Esophagus (tissue), 2 donors: ENCODE data around the gene ACRBP. TPM values are rescaled to one million over a fixed set of nuclear protein-coding genes. Genes with fewer than 3 reads are reported as not detected.
A peak's percentile ranks its signal among the peaks of the same experiment; 100 is the strongest.

ENCODE experiments used
- H3K27ac ChIP-seq, 2 donors: one replicate each; pipeline ENCODE4 v1.5.1; 2013; ENCODE audit warnings: low read depth in 2 of 2, mild to moderate bottlenecking in 2 of 2, inconsistent platforms in 1 of 2, low read length in 1 of 2, moderate library complexity in 1 of 2
- H3K27me3 ChIP-seq, 2 donors: one replicate each; pipeline ENCODE4 v1.6.1; 2013; ENCODE audit warnings: low read length in 2 of 2, control low read depth in 1 of 2, mild to moderate bottlenecking in 1 of 2; ENCODE audit not compliant: insufficient read depth in 2 of 2, control insufficient read depth in 1 of 2
- H3K36me3 ChIP-seq, 2 donors: one replicate each; pipeline ENCODE4 v1.6.1; 2013; ENCODE audit warnings: low read length in 1 of 2; ENCODE audit not compliant: control insufficient read depth in 2 of 2, insufficient read depth in 2 of 2
- H3K4me1 ChIP-seq, 2 donors: one replicate each; pipeline ENCODE4 v1.6.1; 2013; ENCODE audit warnings: low read length in 1 of 2; ENCODE audit not compliant: control insufficient read depth in 2 of 2, insufficient read depth in 2 of 2
- H3K4me3 ChIP-seq, 2 donors: one replicate each; pipeline ENCODE4 v1.5.1; 2013; ENCODE audit warnings: low read length in 2 of 2, mild to moderate bottlenecking in 2 of 2, low read depth in 1 of 2, moderate library complexity in 1 of 2
- H3K9me3 ChIP-seq, 2 donors: one replicate each; pipeline ENCODE4 v1.6.1; 2013; ENCODE audit warnings: mild to moderate bottlenecking in 2 of 2, low read depth in 1 of 2, low read length in 1 of 2, moderate library complexity in 1 of 2; ENCODE audit not compliant: control insufficient read depth in 2 of 2, insufficient read depth in 1 of 2
- WGBS, 2 donors: extraction: QIAGEN DNeasy Blood & Tissue Kit; methylation state at CpG; one replicate each; pipeline ENCODE4 v1.1.7; 2013; 5-methylcytosine and 5-hydroxymethylcytosine counted together
- polyA plus RNA-seq, 2 donors: library from polyadenylated mRNA; stranded (reverse); fragments of 200-250 nt; gene quantifications; one replicate each; pipeline ENCODE4 v1.2.3, GENCODE V29; 2013
- donor health status: healthy with polysubstance abuse.
- donor health status: Bipolar disorder and iron deficiency.

ACRBP gene
- polyA plus RNA-seq, 2 donors = 0.32 to 0.84 TPM

- Histone ChIP-seq H3K27me3 (no peaks in the 10 kb centered on the region), H3K36me3 (no peaks in the 10 kb centered on the region), H3K4me3 (no peak overlapping the region), H3K27ac (peak overlapping the region; percentile 93 to 99), H3K9me3 (no peaks in the 10 kb centered on the region), H3K4me1 (peaks cover 12 to 13% of the 10 kb centered on the region in 2 donors)
- WGBS, 2 donors = 52 to 54% methylated on average over 6 of the region's 6 CpGs
Observed at GRCh38 chr12:6612247-6612646, 35.0 kb downstream of the ACRBP start.

GRCh38 chr12:6608592-6609281, 38.5 kb downstream of the ACRBP start:
- Histone ChIP-seq H3K27ac (peak overlapping the region; percentile 95 to 99), H3K4me1 (peaks cover 13 to 18% of the 10 kb centered on the region in 2 donors), H3K9me3 (no peaks in the 10 kb centered on the region), H3K4me3 (no peak overlapping the region), H3K27me3 (no peaks in the 10 kb centered on the region), H3K36me3 (peaks cover 0 to 8% of the 10 kb centered on the region in 2 donors)
- 49 to 50% methylated on average over 8 of the region's 8 CpGs for WGBS, 2 donors

DNA sequence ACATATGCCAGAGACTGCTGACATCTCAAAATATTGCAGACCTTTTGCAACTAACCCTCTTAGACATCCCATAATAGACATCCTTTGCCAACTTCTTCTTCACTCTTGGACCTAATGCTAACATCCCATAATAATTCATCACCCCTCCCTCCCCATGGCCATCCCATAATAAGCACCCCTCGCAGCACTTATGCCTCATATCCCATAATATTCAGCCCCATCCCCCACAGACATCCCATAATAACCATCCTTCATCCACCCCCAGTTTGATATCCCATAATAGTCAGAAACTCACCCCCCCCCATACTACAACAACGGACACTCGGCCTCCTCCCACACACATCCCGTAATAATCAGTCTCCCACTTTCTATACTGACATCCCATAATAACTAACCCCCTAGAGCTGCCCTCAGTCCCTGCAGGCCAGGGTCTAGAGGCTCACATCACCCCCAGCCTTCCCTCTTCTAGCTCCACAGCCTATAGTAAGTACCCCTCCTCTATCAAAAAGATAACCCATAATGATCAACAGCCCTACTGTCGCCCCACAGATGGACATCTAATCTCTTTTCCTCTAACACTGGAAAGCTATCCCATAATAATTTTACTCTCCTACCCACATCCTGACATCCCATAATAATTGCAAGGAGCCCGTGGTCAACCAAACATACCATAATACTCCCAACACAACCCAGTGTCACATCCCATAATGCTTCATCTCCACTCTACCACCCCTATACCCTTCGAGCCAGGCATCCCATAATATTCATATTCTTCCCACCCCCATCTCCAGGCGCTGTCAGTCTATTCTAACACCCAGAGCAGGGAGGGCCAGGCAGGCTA, 39.3 kb downstream of the ACRBP start:
- Histone ChIP-seq H3K27me3 (no peaks in the 10 kb centered on the region), H3K27ac (peak overlapping the region; percentile 95 to 99), H3K4me3 (no peak overlapping the region), H3K9me3 (no peaks in the 10 kb centered on the region), H3K4me1 (peaks cover 10 to 19% of the 10 kb centered on the region in 2 donors), H3K36me3 (peaks cover 0 to 8% of the 10 kb centered on the region in 2 donors)
- WGBS, 2 donors = 3 to 6% methylated on average over 8 of the region's 8 CpGs

GRCh38 chr12:6606331-6607131, 40.7 kb downstream of the ACRBP start:
- Histone ChIP-seq H3K4me3 (peak overlapping the region; percentile 81 to 93), H3K27me3 (no peaks in the 10 kb centered on the region), H3K9me3 (no peaks in the 10 kb centered on the region), H3K4me1 (peaks cover 5 to 11% of the 10 kb centered on the region in 2 donors), H3K27ac (peak overlapping the region; percentile 95 to 99), H3K36me3 (peaks cover 2 to 14% of the 10 kb centered on the region in 2 donors)
- 1% methylated on average over 48 to 69 of the region's 70 CpGs for WGBS, 2 donors

- H3K9me3 ChIP-seq = no peaks in the 10 kb centered on the region
- 3 to 4% methylated on average over 18 of the region's 18 CpGs for WGBS, 2 donors
- H3K4me1 ChIP-seq = peaks cover 5 to 11% of the 10 kb centered on the region in 2 donors
- peaks cover 10 to 20% of the 10 kb centered on the region in 2 donors for H3K36me3 ChIP-seq
- H3K4me3 ChIP-seq = peak overlapping the region; percentile 81 to 93
- peak overlapping the region; percentile 95 to 99 for H3K27ac ChIP-seq
- no peaks in the 10 kb centered on the region for H3K27me3 ChIP-seq
Observed at GRCh38 chr12:6605421-6606330, 41.6 kb downstream of the ACRBP start.

- peak overlapping the region in 1 of 2 donors; percentile 61 for H3K27ac ChIP-seq
- peaks cover 5 to 11% of the 10 kb centered on the region in 2 donors for H3K4me1 ChIP-seq
- H3K9me3 ChIP-seq = no peaks in the 10 kb centered on the region
- WGBS, 2 donors = 49 to 52% methylated on average over 6 of the region's 6 CpGs
- peak overlapping the region; percentile 19 to 93 for H3K4me3 ChIP-seq
- H3K27me3 ChIP-seq = no peaks in the 10 kb centered on the region
- peaks cover 21 to 30% of the 10 kb centered on the region in 2 donors for H3K36me3 ChIP-seq
Observed at GRCh38 chr12:6604259-6605029, 42.8 kb downstream of the ACRBP start.

GRCh38 chr12:6603095-6603567, 44.1 kb downstream of the ACRBP start:
- Histone ChIP-seq H3K27me3 (no peaks in the 10 kb centered on the region), H3K4me1 (peaks cover 5 to 11% of the 10 kb centered on the region in 2 donors), H3K9me3 (no peaks in the 10 kb centered on the region), H3K36me3 (peaks cover 29 to 33% of the 10 kb centered on the region in 2 donors), H3K27ac (peak overlapping the region; percentile 22 to 36), H3K4me3 (no peak overlapping the region)
- 18 to 19% methylated on average over 5 to 6 of the region's 6 CpGs for WGBS, 2 donors

DNA sequence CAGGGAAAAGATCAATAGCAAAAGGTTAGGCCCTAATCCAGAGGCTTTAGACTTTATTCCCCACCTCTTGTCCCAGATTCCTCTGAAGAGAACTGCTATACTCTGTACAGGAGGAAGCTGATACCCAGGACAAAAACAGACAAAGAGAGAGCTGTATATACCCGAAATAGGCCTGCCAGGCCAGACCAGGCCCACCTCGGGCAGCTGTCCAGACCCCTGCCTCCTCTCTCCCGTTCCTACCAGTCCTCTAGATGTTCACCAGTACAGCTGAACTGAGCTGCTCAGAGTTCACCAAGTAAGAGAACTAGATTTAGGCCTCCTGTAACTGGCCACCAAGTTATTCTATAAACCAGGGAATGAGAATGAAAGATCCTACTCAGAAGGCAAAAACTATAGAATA, 44.7 kb downstream of the ACRBP start:
- 44 to 60% methylated on average over 3 of the region's 3 CpGs for WGBS, 2 donors
- Histone ChIP-seq H3K36me3 (peaks cover 34 to 39% of the 10 kb centered on the region in 2 donors), H3K9me3 (no peaks in the 10 kb centered on the region), H3K4me1 (peaks cover 5 to 11% of the 10 kb centered on the region in 2 donors), H3K27me3 (no peaks in the 10 kb centered on the region), H3K4me3 (no peak overlapping the region), H3K27ac (no peak overlapping the region)
